Parathyroid adenoma (tissue), 2 donors: ENCODE results near the gene LYPD1.

ENCODE experiments used
- H2AFZ ChIP-seq: fragments of 300-600 bp; sonication (generic); one replicate; pipeline ENCODE4 v1.7.0; 2017; ENCODE audit warnings: antibody characterized with exemption, mild to moderate bottlenecking
- H3K27ac ChIP-seq: fragments of 300-600 bp; sonication (generic); one replicate; pipeline ENCODE4 v1.7.0; 2017
- H3K27me3 ChIP-seq: fragments of 300-600 bp; sonication (generic); one replicate; pipeline ENCODE4 v1.7.0; 2017; ENCODE audit warnings: low read length; ENCODE audit not compliant: control insufficient read depth, insufficient read depth
- H3K36me3 ChIP-seq: fragments of 300-600 bp; sonication (generic); one replicate; pipeline ENCODE4 v1.7.0; 2017; ENCODE audit warnings: low read length; ENCODE audit not compliant: control insufficient read depth, insufficient read depth
- H3K4me1 ChIP-seq: fragments of 300-600 bp; sonication (generic); one replicate; pipeline ENCODE4 v1.7.0; 2017; ENCODE audit warnings: control low read depth
- H3K4me2 ChIP-seq: fragments of 300-600 bp; sonication (generic); one replicate; pipeline ENCODE4 v1.7.0; 2017; ENCODE audit warnings: low read length
- H3K4me3 ChIP-seq: fragments of 300-600 bp; sonication (generic); one replicate; pipeline ENCODE4 v1.7.0; 2017; ENCODE audit warnings: low read depth, low read length
- H3K79me2 ChIP-seq: fragments of 300-600 bp; sonication (generic); one replicate; pipeline ENCODE4 v1.7.0; 2017; ENCODE audit warnings: control low read depth
- H3K9ac ChIP-seq: fragments of 300-600 bp; sonication (generic); one replicate; pipeline ENCODE4 v1.7.0; 2017; ENCODE audit warnings: mild to moderate bottlenecking
- H3K9me3 ChIP-seq: fragments of 300-600 bp; sonication (generic); one replicate; pipeline ENCODE4 v1.7.0; 2017; ENCODE audit warnings: low read length; ENCODE audit not compliant: control insufficient read depth
- TF ChIP-seq, protein P1 (sequence below): fragments of 300-600 bp; sonication (generic); IDR thresholded peaks from one replicate; pipeline ENCODE4 v1.7.0; 2017; ENCODE audit warnings: antibody characterized with exemption, mild to moderate bottlenecking
- donor health status: primary hyperparathyroidism.

LYPD1 gene

DNA sequence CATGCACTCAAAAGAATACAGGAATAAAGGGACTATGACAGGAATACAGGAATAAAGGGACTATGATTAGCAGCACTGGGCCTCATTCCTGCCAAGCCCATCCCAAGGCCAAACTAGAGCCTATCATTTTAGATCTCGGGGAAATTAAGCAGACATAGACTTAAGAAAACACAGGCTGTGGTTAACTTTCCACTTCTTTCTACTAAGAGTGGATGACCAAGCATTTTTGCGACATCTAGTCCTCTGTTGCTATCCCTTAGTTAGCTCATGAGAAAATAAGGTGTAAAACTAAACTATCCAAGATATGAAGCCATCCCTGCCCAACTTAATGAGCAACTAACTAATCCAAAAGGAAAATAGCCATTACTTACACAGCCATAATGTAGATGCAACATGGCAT, 5.9 kb downstream of the LYPD1 start:
- no peaks in the 10 kb centered on the region for H3K36me3 ChIP-seq
- H3K9ac ChIP-seq: no peak overlapping the region
- no peaks in the 10 kb centered on the region for H3K27me3 ChIP-seq
- no peak overlapping the region for H3K27ac ChIP-seq
- H3K4me1 ChIP-seq: no peaks in the 10 kb centered on the region
- TF ChIP-seq, protein P1, sequence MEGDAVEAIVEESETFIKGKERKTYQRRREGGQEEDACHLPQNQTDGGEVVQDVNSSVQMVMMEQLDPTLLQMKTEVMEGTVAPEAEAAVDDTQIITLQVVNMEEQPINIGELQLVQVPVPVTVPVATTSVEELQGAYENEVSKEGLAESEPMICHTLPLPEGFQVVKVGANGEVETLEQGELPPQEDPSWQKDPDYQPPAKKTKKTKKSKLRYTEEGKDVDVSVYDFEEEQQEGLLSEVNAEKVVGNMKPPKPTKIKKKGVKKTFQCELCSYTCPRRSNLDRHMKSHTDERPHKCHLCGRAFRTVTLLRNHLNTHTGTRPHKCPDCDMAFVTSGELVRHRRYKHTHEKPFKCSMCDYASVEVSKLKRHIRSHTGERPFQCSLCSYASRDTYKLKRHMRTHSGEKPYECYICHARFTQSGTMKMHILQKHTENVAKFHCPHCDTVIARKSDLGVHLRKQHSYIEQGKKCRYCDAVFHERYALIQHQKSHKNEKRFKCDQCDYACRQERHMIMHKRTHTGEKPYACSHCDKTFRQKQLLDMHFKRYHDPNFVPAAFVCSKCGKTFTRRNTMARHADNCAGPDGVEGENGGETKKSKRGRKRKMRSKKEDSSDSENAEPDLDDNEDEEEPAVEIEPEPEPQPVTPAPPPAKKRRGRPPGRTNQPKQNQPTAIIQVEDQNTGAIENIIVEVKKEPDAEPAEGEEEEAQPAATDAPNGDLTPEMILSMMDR: no peak
- H2AFZ ChIP-seq: no peak overlapping the region
- H3K4me2 ChIP-seq: no peak overlapping the region
- no peak overlapping the region for H3K4me3 ChIP-seq
- H3K79me2 ChIP-seq: no peaks in the 10 kb centered on the region
- H3K9me3 ChIP-seq: no peaks in the 10 kb centered on the region

DNA sequence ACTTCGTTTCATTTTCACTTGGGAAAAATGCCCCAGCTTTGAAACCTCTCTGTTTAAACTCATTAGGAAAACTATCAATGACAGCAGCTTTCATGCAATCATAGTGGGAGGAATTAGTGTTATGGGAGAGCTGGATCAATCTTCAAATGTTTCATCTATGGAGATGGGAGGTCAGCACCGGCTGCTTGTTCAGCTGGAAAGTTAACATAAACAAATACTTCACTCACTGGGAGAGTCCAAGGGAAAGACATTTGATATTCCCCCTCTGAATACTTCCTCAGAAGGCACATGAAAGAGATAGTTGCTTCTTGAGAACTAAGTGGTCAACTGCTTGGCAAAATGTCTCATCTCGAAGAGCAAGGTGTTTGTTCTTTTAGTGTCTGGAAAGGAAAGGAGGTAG, 7.3 kb downstream of the LYPD1 start:
- no peak overlapping the region for H3K27ac ChIP-seq

DNA sequence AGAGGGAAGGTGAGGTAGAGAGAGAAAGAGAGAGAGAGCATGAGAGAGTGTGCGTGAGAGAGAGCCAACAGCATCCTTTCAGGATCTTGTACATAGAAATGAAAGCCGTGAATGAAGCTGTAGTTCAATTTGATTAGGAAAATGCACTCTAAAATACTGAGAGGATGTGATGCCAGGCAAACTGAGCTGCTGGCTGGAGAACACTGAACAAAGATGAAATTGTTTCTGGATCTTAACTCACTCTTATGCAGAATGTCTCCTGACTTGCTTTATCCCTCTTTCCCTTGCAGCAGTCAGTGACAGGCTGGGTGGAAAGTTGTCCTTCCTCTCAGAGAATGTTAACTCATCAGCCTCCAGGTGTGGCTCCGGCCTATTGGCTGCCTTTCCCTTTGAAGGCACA, 10.7 kb downstream of the LYPD1 start:
- no peaks in the 10 kb centered on the region for H3K27me3 ChIP-seq
- H3K36me3 ChIP-seq: no peaks in the 10 kb centered on the region
- H2AFZ ChIP-seq: no peak overlapping the region

More for the DNA sequence above, 7.3 kb downstream of the LYPD1 start:
- TF ChIP-seq, protein P1: no peak
- no peaks in the 10 kb centered on the region for H3K79me2 ChIP-seq
- no peak overlapping the region for H3K9ac ChIP-seq
- H3K4me1 ChIP-seq: no peaks in the 10 kb centered on the region
- H2AFZ ChIP-seq: no peak overlapping the region
- H3K4me3 ChIP-seq: no peak overlapping the region
- H3K4me2 ChIP-seq: no peak overlapping the region
- H3K27me3 ChIP-seq: no peaks in the 10 kb centered on the region
- H3K36me3 ChIP-seq: no peaks in the 10 kb centered on the region
- no peaks in the 10 kb centered on the region for H3K9me3 ChIP-seq

DNA sequence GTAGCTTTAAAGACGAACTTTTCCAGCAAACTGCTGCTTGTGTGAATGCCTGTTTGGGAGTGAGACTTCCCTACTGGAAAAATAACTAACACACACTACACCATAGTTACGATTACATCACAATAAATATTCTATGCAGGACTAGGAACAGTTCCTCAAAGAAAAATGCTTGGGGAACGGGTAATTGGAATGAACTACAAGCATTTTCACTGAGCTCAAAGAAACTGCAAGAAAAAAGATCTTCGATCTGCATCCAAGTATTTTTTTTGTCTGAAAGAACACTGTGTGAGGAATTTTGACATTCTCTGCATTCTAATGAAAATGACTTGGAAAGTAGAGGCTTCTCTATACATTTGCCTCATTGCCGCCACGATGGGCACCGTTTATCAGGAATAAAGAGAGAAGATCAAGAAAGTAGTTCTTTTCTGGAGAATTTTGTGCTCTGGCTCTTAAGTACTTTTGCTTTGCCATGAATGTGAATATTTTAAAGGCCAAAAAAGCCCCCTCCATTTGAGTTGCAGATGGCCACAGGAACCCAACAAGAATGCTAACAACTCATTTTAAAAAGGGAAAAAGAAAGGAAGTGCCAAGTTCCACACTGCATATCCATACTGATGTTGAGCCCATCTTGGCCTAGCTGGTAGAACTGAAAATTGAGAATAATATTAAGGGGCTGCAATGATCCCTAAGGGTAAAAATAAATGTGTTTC, 13.6 kb downstream of the LYPD1 start:
- H3K27ac ChIP-seq: no peak overlapping the region
- no peaks in the 10 kb centered on the region for H3K36me3 ChIP-seq
- H3K27me3 ChIP-seq: no peaks in the 10 kb centered on the region
- H3K4me3 ChIP-seq: no peak overlapping the region
- H3K4me2 ChIP-seq: no peak overlapping the region
- no peak overlapping the region for H3K9ac ChIP-seq
- no peaks in the 10 kb centered on the region for H3K4me1 ChIP-seq
- no peaks in the 10 kb centered on the region for H3K9me3 ChIP-seq
- TF ChIP-seq, protein P1: no peak
- H3K79me2 ChIP-seq: no peaks in the 10 kb centered on the region
- H2AFZ ChIP-seq: no peak overlapping the region

More for the DNA sequence above, 10.7 kb downstream of the LYPD1 start:
- Histone ChIP-seq H3K9ac (no peak overlapping the region), H3K4me3 (no peak overlapping the region), H3K4me1 (no peaks in the 10 kb centered on the region), H3K27ac (no peak overlapping the region), H3K9me3 (no peaks in the 10 kb centered on the region), H3K79me2 (no peaks in the 10 kb centered on the region), H3K4me2 (no peak overlapping the region)
- TF ChIP-seq, protein P1: no peak

DNA sequence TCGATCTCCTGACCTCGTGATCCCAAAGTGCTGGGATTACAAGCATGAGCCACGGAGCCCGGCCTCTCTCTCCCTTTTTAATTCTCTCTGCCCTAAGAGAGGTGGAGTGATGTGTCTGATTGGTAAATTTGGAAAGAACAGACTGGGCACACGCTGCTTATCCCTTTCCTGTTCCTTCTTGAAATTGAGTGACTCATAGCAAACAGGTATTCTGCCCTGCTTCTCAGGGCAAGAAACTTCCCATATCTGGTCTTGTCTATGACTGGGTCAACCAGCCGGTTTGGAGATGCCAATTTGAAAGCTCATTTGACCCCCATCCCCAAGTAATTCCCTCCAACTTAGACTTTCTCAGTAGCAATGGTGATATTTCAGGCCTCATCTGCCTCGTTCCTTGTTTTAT, 15.0 kb downstream of the LYPD1 start:
- Histone ChIP-seq H3K27ac (no peak overlapping the region), H3K4me3 (no peak overlapping the region), H3K4me1 (peaks cover 3% of the 10 kb centered on the region), H3K9ac (no peak overlapping the region), H3K79me2 (no peaks in the 10 kb centered on the region), H3K9me3 (no peaks in the 10 kb centered on the region), H3K36me3 (no peaks in the 10 kb centered on the region), H3K4me2 (no peak overlapping the region), H2AFZ (no peak overlapping the region), H3K27me3 (no peaks in the 10 kb centered on the region)
- TF ChIP-seq, protein P1: no peak
